ENCODE results near the gene LRRC73.

Gene LRRC73

DNA sequence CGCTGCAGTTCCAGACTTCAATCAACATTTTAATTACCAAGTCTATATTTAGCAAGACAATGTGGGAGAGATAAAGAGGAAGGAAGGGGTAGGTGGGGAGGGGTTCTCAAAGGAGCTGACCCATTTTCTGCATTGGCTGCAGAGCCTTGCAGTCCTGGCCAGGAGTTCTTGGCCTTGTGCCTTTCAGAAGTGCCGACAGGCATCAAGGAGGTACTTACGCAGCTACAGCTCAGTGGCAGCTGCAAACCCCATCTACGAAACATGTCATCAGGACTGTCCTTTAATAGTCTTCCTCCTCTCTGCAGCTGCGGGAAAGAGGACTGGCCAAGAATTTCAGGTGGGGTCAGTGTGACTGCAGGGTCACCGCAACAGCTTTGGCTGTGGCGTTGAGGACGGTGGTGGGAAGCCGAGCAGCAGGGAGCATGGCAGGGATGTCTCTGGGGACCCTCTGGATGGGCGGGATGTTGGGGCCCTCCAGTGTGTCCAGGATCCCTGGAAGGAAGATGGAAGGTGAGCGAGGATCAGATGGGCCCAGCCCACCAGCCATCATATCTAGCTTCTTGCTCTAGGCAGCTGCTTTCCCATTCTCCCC lies 1.8 kb upstream of the LRRC73 start:
- ChIA-PET CTCF (no interaction called here), POLR2A (ENCODE audit: low non-redundant PET) (no interaction called here)
- H3K27ac ChIP-seq: peak overlapping the region; percentile 80
- TF ChIP-seq, protein P1, sequence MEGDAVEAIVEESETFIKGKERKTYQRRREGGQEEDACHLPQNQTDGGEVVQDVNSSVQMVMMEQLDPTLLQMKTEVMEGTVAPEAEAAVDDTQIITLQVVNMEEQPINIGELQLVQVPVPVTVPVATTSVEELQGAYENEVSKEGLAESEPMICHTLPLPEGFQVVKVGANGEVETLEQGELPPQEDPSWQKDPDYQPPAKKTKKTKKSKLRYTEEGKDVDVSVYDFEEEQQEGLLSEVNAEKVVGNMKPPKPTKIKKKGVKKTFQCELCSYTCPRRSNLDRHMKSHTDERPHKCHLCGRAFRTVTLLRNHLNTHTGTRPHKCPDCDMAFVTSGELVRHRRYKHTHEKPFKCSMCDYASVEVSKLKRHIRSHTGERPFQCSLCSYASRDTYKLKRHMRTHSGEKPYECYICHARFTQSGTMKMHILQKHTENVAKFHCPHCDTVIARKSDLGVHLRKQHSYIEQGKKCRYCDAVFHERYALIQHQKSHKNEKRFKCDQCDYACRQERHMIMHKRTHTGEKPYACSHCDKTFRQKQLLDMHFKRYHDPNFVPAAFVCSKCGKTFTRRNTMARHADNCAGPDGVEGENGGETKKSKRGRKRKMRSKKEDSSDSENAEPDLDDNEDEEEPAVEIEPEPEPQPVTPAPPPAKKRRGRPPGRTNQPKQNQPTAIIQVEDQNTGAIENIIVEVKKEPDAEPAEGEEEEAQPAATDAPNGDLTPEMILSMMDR (conservative IDR thresholded peaks at IDR 0.05; ENCODE audit: low read depth): no peak
- no peak for DNase-seq (ENCODE audit: low spot score)

DNA sequence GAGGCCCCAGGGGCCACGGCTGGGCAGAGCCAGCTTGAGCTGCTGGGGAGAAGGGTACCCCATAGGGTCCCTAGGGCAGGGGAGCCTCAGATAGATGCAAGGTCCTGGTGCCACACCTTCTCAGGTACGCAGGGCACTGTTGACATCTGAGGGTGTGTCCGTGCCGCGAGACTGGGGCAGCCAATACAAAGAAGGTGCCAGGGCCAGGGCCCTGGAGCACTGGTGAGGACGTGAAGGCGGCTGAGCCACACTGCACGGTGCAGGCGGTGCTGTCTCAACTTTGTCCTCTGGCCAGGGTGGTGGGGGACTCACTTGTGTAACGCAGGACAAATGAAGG lies 649 bp upstream of the LRRC73 start:
- peak overlapping the region; percentile 80 for H3K27ac ChIP-seq
- DNase-seq (ENCODE audit: low spot score): no peak
- TF ChIP-seq, protein P1 (conservative IDR thresholded peaks at IDR 0.05; ENCODE audit: low read depth): no peak
- CTCF ChIA-PET: no interaction called here
- POLR2A ChIA-PET (ENCODE audit: low non-redundant PET): no interaction called here

DNA sequence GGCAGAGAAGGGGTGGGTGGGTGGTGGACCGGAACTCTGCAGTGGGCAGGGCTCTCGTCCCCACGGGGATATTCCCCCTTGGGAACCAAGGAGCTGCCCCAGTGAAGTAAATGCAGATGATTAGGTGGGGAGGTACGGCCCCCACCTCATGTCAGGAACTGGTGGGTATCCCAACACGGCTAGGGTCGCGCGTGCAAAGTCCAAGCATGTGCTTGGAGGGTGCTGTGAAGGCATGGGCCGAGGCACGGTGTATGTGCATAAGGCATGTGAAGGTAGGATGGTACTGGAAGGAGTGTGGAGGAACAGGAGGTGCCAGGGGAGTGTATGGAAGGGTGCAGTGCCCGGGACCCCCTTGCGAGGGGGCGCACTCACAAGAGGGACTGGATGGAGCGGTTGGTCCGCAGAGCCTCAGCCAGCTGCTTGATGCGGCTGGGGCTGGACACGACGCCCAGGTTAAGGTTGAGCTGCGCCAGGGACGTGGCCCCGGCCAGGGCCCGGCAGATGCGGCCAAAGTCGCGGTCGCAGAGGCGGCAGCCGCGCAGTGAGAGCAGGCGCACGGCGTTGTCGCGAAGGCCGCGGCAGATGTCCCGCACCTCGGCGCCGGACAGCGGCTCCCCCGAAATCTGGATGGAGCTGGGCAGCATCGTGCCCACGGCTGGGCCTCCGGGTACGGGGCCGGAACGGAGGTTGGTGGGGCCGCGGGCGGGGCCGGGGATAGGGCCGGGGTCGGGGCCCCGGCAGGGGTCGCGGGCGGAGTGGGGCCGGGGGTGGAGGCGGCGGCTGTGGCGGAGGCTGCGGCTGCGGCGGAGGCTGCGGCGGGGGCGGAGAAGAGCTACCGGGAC lies 783 bp downstream of the LRRC73 start:
- CTCF ChIA-PET: interaction anchor here (0.6 to 1.1 kb wide), 2 partner anchors 75 to 280 kb away, joined by 3 read pairs; partner anchors contain the start of gene DNPH1
- POLR2A ChIA-PET (ENCODE audit: low non-redundant PET): interaction anchor here (1.0 kb wide), 1 partner anchor 8 kb away, joined by 4 read pairs; no protein-coding TSS in a partner anchor

DNA sequence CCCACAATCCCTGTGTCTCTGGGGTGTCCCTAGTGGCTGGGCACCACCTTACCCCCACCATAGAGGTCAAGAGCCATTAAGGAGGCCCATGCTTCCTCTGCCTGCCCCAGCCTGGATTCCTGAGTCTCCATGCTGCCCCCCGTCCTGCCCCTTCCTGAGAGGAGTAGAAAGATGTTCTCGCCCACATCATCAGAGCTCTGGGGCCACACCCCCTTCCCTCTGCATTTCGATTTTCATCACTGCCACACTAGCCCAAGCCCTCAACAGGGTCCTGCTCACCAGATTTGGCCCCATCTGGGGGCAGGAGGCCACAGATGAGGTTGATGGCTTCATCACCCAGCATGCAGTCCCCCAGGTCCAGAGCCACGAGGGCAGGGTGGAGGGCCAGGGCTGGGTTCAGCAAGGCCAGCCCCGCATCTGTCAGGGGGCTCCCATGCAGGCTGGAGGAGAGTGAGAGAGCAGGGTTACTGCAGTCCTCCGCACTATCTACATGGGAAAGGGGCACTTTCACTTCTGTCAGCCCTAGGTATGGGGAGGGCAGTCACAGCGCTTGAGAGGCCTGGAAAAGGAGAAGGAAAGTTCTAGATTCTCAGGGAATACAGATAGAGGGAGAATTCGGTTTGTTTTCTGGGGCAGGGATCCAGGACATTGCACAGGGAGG lies 1.5 kb downstream of the LRRC73 start:
- DNase-seq (ENCODE audit: low spot score): no peak
- ChIA-PET CTCF (interaction anchor here (3.7 kb wide), 1 partner anchor 12 kb away, joined by 39 read pairs; no protein-coding TSS in a partner anchor), POLR2A (ENCODE audit: low non-redundant PET) (interaction anchor here (1.5 kb wide), 1 partner anchor 8 kb away, joined by 4 read pairs; the partner anchor contains the start of genes POLR1C and YIPF3)
- no peak overlapping the region for H3K27ac ChIP-seq
- TF ChIP-seq, protein P1 (conservative IDR thresholded peaks at IDR 0.05; ENCODE audit: low read depth): no peak

More for the DNA sequence above, 783 bp downstream of the LRRC73 start:
- peak overlapping the region; percentile 80 for H3K27ac ChIP-seq
- DNase-seq (ENCODE audit: low spot score): no peak
- TF ChIP-seq, protein P1 (conservative IDR thresholded peaks at IDR 0.05; ENCODE audit: low read depth): no peak

DNA sequence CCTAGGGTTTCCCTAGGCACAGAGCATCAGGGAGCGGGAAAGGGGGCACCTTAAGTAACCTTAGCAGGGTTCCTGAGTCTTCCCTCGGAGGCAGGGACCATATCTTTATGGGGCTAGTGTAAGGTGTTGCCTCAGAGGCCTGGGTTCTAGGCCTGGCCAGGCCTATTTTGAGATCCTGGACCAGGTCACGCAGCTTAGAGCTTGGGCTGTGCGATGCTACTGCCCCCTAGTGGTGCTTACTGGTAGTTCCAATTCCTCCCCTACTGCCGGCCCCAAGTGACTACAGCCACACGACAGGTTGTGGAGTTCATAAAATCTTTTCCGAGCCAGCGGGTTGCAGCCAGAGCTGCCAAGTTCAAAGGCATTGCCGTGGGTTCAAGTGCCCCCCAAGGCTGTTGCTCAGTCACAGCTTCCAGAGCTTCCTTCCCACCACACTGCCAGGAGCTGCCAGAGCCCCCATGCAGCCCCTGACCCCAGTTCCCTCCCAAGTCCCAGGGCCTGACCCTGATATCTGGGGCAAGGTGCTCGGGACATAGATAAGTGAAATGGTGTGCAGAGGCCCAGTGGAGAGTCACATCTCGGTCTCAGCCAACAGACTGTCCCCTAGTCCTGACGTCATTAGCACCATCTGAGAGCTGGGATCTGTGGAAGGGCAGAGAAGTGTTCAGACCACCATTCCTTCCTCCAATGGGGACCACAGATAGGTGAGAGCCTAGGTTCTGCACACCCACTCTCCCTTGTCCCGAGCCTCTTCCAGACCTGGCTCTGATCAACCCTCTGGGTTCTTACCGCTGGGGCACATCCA lies 3.3 kb downstream of the LRRC73 start:
- peak overlapping the region; percentile 36 for H3K27ac ChIP-seq
- POLR2A ChIA-PET (ENCODE audit: low non-redundant PET): interaction anchor here (1.5 kb wide), 1 partner anchor 10 kb away, joined by 4 read pairs; the partner anchor contains the start of genes POLR1C and YIPF3
- TF ChIP-seq, protein P1 (conservative IDR thresholded peaks at IDR 0.05; ENCODE audit: low read depth): peak; percentile 94
- DNase-seq (ENCODE audit: low spot score): peak; percentile 69
- CTCF ChIA-PET: interaction anchor here (0.6 to 3.7 kb wide), 22 partner anchors 10 to 1705 kb away, joined by 3 to 39 read pairs (median 4); partner anchors contain the start of genes DNPH1, POLR1C and YIPF3
